HuH-7 (cell line): Measurements from ENCODE around the gene TANGO2.

Experiments
- DNase-seq: peaks from one replicate; pipeline ENCODE4 v3.0.0; 2011; ENCODE audit warnings: low spot score

TANGO2 gene

GRCh38 chr22:20027966-20028854 is 7.3 kb downstream of the TANGO2 start:
- DNase-seq, result no peak

GRCh38 chr22:20028855-20029549 is 8.1 kb downstream of the TANGO2 start:
- no peak for DNase-seq

- DNase-seq, result no peak
These were observed 8.8 kb downstream of the TANGO2 start for GRCh38 chr22:20029550-20030225.

GRCh38 chr22:20031732-20032406 is 11.0 kb downstream of the TANGO2 start:
- no peak for DNase-seq

- DNase-seq, result no peak
These were observed 11.6 kb downstream of the TANGO2 start for GRCh38 chr22:20032407-20032991.

- DNase-seq, result no peak
These were observed 12.3 kb downstream of the TANGO2 start for GRCh38 chr22:20033045-20033706.

GRCh38 chr22:20034143-20034542 is 13.2 kb downstream of the TANGO2 start:
- no peak for DNase-seq

GRCh38 chr22:20035375-20036083 is 14.6 kb downstream of the TANGO2 start:
- no peak for DNase-seq

- no peak for DNase-seq
These were observed 15.2 kb downstream of the TANGO2 start for GRCh38 chr22:20036084-20036482.

GRCh38 chr22:20036535-20037392 is 15.9 kb downstream of the TANGO2 start:
- no peak for DNase-seq

- DNase-seq, result no peak
These were observed 16.5 kb downstream of the TANGO2 start for GRCh38 chr22:20037419-20037818.

- no peak for DNase-seq
These were observed 17.7 kb downstream of the TANGO2 start for GRCh38 chr22:20038574-20038973.

- DNase-seq, result no peak
These were observed 18.9 kb downstream of the TANGO2 start for GRCh38 chr22:20039683-20040325.

GRCh38 chr22:20040327-20041200 is 19.7 kb downstream of the TANGO2 start:
- DNase-seq, result no peak

- DNase-seq, result no peak
These were observed 22.4 kb downstream of the TANGO2 start for GRCh38 chr22:20043057-20043996.

- no peak for DNase-seq
These were observed 23.1 kb downstream of the TANGO2 start for GRCh38 chr22:20043997-20044342.
